ENCODE data around the gene PCYT1B.

The PCYT1B gene

DNA sequence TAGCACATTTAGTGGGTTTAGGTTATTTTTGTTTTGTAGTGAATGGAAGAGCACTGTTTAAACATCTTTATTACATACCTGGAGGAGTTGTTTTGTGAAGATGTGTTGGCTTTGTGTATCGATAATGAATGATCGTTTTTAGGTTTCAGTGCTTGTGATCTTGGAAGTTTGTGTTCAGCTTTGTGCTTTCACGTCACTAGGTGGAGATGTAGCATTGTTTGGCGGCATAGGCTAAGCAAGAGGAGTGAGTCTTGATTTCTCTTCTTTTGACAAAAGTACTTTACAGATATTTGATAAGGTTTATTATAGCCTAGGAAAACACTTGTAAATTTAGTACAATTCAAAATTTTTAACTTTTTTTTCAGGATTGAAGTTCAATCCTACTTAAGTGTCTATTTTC is 131.7 kb downstream of the PCYT1B start:
- no peak for DNase-seq

DNA sequence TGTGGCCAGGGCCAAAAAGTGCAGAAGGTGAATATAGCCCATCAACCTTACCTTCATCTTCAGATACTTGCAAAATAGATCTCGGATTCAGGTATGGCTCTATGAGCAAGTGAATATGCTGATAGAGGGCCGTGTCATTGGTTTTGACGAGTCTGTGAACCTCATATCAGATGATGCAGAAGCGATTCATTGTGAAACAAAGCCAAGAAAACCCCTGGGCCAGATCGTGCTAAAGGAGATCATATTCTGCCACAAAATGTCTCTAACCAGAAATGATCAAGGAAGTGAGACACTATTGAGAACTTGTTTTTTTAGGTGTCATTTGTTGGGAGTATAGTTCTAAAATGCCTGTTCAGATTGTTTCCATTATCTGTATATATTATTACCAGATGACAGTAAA is 133.7 kb downstream of the PCYT1B start:
- DNase-seq = no peak

DNA sequence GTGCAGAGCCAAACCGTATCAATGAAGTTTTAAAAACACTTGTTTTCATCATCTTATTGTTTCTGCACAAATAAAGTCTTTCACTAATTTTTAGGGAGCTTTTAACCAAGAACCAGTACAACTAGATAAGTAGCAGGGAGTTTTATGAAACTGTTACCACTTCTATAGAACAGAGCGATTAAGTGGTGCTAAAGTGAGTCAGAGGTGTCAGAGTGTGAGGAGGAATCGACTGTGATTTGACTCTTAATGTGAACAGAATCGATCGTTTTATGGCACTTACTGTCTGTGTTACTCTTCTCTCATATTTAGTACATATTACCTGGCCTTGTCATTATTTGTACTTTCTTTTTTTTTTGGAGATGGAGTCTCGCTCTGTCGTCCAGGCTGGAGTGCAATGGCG is 138.8 kb downstream of the PCYT1B start:
- no peak for DNase-seq
